Panc1 (cell line): ENCODE results near the gene ZNF45. TPM values are rescaled to one million over a fixed set of nuclear protein-coding genes. Genes with fewer than 3 reads are reported as not detected.

Experiments
- ATAC-seq: fragments of 200-7000 bp; cut with Tn5 transposase; 2 replicates; pipeline ENCODE4 v1.9.1; 2020; ENCODE audit warnings: mild to moderate bottlenecking, moderate library complexity
- BruUV-seq: library from RNA; stranded (reverse); fragments of 400-500 nt; replicated peaks from 2 replicates; lab custom pipeline; 2021; lab: Mats Ljungman, UMichigan
- CTCF ChIA-PET: fragments of 300-600 bp; sonication (Branson Sonifier 250); formaldehyde crosslinking; loops from one replicate; lab custom pipeline; 2022; ENCODE audit warnings: antibody characterized with exemption; lab: Charles Lee
- POLR2A ChIA-PET: fragments of 300-600 bp; sonication (Branson Sonifier 250); formaldehyde crosslinking; loops from one replicate; lab custom pipeline; 2022; ENCODE audit warnings: antibody characterized with exemption; lab: Charles Lee
- DNase-seq: peaks from one replicate; pipeline ENCODE4 v3.0.0-alpha.2; 2010; ENCODE audit warnings: low read depth, low spot score
- H3K27ac ChIP-seq: 2 replicates; pipeline ENCODE4 v1.5.1; 2011; ENCODE audit warnings: mild to moderate bottlenecking, low read length, inconsistent platforms
- H3K27me3 ChIP-seq: fragments of 200-500 bp; sonication (Bioruptor generic); 2 replicates; pipeline ENCODE4 v1.6.0; 2014; ENCODE audit warnings: low read length, inconsistent platforms; ENCODE audit not compliant: control insufficient read depth, insufficient read depth
- H3K36me3 ChIP-seq: fragments of 200-500 bp; sonication (Bioruptor generic); 2 replicates; pipeline ENCODE4 v1.5.1; 2014; ENCODE audit warnings: inconsistent platforms, mild to moderate bottlenecking, low read length, moderate library complexity; ENCODE audit not compliant: control insufficient read depth, insufficient read depth
- H3K4me1 ChIP-seq: 2 replicates; pipeline ENCODE4 v1.5.1; 2011; ENCODE audit warnings: inconsistent platforms, mild to moderate bottlenecking, low read length, moderate library complexity; ENCODE audit not compliant: control insufficient read depth, insufficient read depth
- H3K4me3 ChIP-seq, 2 experiments: 2 replicates each; pipeline ENCODE4 v1.5.1; 2011 to 2012; ENCODE audit warnings: low read depth in 2 of 2, low read length in 2 of 2, mild to moderate bottlenecking in 2 of 2, inconsistent platforms in 1 of 2, moderate library complexity in 1 of 2
- H3K9me3 ChIP-seq: fragments of 200-500 bp; sonication (Bioruptor generic); 2 replicates; pipeline ENCODE4 v1.5.1; 2014; ENCODE audit warnings: low read depth, mild to moderate bottlenecking, inconsistent platforms, low read length, moderate library complexity; ENCODE audit not compliant: control insufficient read depth, insufficient read depth
- CTCF ChIP-seq: fragments of 450-650 bp; IDR thresholded peaks from 2 replicates; pipeline ENCODE4 v1.5.1; 2017; ENCODE audit warnings: mild to moderate bottlenecking
- POLR2AphosphoS5 ChIP-seq: IDR thresholded peaks from 2 replicates; pipeline ENCODE4 v1.6.1; 2012; ENCODE audit warnings: mild to moderate bottlenecking, low read depth, low read length, moderate library complexity
- SIN3A ChIP-seq: IDR thresholded peaks from 2 replicates; pipeline ENCODE4 v1.6.1; 2012; ENCODE audit warnings: low read depth, mild to moderate bottlenecking, low read length, moderate library complexity, borderline replicate concordance; ENCODE audit not compliant: insufficient read depth
- TCF7L2 ChIP-seq: IDR thresholded peaks from 2 replicates; pipeline ENCODE4 v1.6.1; 2011; ENCODE audit warnings: mild to moderate bottlenecking, low read depth, low read length, inconsistent platforms
- in situ Hi-C: cut with HindIII; loops from 2 replicates; pipeline ENCODE4 v1.10.0; 2016; ENCODE audit warnings: low sequenced_read_pairs, low pct_unique_long_range_greater_than_20kb
- intact Hi-C: fragments of 100-400 bp; cut with micrococcal nuclease; formaldehyde crosslinking; loops from one replicate; pipeline ENCODE4 v1.10.0; 2022; ENCODE audit not compliant: unreplicated experiment
- total RNA-seq: library from RNA; stranded (reverse); gene quantifications from one replicate; pipeline ENCODE4 v1.2.1, GENCODE V29; 2021; ENCODE audit not compliant: unreplicated experiment
- TF ChIP-seq, protein P1 (sequence below), 2 experiments: IDR thresholded peaks; 2 replicates each; pipeline ENCODE4 v1.6.1; 2011 to 2012; ENCODE audit warnings: low read depth in 2 of 2, control low read depth in 1 of 2, low read length in 1 of 2, mild to moderate bottlenecking in 1 of 2, moderate library complexity in 1 of 2; ENCODE audit not compliant: insufficient read depth in 1 of 2

The ZNF45 gene
- total RNA-seq, 1 experiment from 2014 or later = 10.7 TPM

DNA sequence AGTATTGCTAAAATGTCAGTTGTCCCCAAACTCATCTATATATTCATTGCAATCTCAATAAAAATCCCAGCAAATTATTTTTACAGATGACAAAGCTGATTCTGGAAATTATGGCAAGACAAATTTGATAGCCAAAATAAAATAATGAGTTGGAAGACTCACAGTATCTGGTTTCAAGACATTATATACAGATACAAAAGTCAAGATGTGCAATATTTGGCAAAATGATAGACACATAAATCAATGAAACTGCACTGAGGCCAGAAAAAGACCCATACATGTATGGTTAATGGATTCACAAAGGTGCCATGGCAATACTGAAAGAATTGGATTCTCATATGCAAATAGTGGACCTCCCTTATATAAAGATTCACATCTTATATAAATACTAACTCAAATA, 24.2 kb downstream of the ZNF45 start:
- H3K4me3 ChIP-seq = no peak overlapping the region
- no peak overlapping the region for H3K27ac ChIP-seq
- H3K27me3 ChIP-seq = no peaks in the 10 kb centered on the region
- H3K9me3 ChIP-seq = peaks cover 41% of the 10 kb centered on the region; the same call in 1 of the 2 replicates
- ATAC-seq = no peak
- TF ChIP-seq POLR2AphosphoS5 (no peak), SIN3A (no peak), CTCF (no peak), TCF7L2 (no peak)
- TF ChIP-seq, protein P1, sequence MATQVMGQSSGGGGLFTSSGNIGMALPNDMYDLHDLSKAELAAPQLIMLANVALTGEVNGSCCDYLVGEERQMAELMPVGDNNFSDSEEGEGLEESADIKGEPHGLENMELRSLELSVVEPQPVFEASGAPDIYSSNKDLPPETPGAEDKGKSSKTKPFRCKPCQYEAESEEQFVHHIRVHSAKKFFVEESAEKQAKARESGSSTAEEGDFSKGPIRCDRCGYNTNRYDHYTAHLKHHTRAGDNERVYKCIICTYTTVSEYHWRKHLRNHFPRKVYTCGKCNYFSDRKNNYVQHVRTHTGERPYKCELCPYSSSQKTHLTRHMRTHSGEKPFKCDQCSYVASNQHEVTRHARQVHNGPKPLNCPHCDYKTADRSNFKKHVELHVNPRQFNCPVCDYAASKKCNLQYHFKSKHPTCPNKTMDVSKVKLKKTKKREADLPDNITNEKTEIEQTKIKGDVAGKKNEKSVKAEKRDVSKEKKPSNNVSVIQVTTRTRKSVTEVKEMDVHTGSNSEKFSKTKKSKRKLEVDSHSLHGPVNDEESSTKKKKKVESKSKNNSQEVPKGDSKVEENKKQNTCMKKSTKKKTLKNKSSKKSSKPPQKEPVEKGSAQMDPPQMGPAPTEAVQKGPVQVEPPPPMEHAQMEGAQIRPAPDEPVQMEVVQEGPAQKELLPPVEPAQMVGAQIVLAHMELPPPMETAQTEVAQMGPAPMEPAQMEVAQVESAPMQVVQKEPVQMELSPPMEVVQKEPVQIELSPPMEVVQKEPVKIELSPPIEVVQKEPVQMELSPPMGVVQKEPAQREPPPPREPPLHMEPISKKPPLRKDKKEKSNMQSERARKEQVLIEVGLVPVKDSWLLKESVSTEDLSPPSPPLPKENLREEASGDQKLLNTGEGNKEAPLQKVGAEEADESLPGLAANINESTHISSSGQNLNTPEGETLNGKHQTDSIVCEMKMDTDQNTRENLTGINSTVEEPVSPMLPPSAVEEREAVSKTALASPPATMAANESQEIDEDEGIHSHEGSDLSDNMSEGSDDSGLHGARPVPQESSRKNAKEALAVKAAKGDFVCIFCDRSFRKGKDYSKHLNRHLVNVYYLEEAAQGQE (IDR thresholded peaks at IDR 0.05; ENCODE audit: insufficient read depth in 1 of 2, low read depth in 2 of 2, low read length in 1 of 2) = no peak
- in situ Hi-C loops = no loop called here
- peaks cover 3% of the 10 kb centered on the region for H3K36me3 ChIP-seq
- H3K4me1 ChIP-seq = no peaks in the 10 kb centered on the region
- CTCF ChIA-PET = no interaction called here
- DNase-seq = no peak
- BruUV-seq = no TSS peak
- POLR2A ChIA-PET = no interaction called here
- intact Hi-C loops = no loop called here

- ChIA-PET POLR2A (no interaction called here), CTCF (no interaction called here)
- Histone ChIP-seq H3K36me3 (no peaks in the 10 kb centered on the region; the same call in 1 of the 2 replicates), H3K4me1 (no peaks in the 10 kb centered on the region), H3K27me3 (no peaks in the 10 kb centered on the region), H3K9me3 (peaks cover 24% of the 10 kb centered on the region; the same call in 1 of the 2 replicates), H3K27ac (no peak overlapping the region), H3K4me3 (no peak overlapping the region)
- in situ Hi-C loops (no loop called here), intact Hi-C loops (no loop called here)
- ATAC-seq = no peak
- no peak for DNase-seq
- TF ChIP-seq, protein P1 (IDR thresholded peaks at IDR 0.05; ENCODE audit: insufficient read depth in 1 of 2, low read depth in 2 of 2, low read length in 1 of 2) = no peak
- TF ChIP-seq TCF7L2 (no peak), CTCF (no peak), SIN3A (no peak), POLR2AphosphoS5 (no peak)
- no TSS peak for BruUV-seq
Measured at GRCh38 chr19:43908659-43909058, 26.4 kb downstream of the ZNF45 start.
